Endothelial cell of umbilical vein (primary cell): Measurements from ENCODE around the gene C3orf80. TPM values are rescaled to one million over a fixed set of nuclear protein-coding genes. Genes with fewer than 3 reads are reported as not detected.

Experiments
- BruUV-seq: library from RNA; stranded (reverse); fragments of 400-500 nt; replicated peaks from 2 replicates; lab custom pipeline; 2021; lab: Mats Ljungman, UMichigan
- CTCF ChIA-PET: fragments of 300-600, 350-600 bp; sonication (Branson Sonifier 250); formaldehyde crosslinking; loops from one replicate; lab custom pipeline; 2021; ENCODE audit warnings: antibody characterized with exemption, inconsistent platforms; lab: Charles Lee
- POLR2A ChIA-PET: fragments of 300-600, 350-600 bp; sonication (Branson Sonifier 250); formaldehyde crosslinking; loops from one replicate; lab custom pipeline; 2021; ENCODE audit warnings: antibody characterized with exemption, inconsistent platforms; lab: Charles Lee
- DNase-seq: peaks from one replicate; pipeline ENCODE4 v3.0.0-alpha.2; 2011; ENCODE audit warnings: low read depth, low spot score
- FAIRE-seq: peaks from 2 replicates; lab custom pipeline; 2011; peaks lifted over from hg19 to GRCh38; lab: Jason Lieb, UNC
- H2AFZ ChIP-seq: 2 replicates; pipeline ENCODE4 v1.6.0; 2012; ENCODE audit warnings: low read depth, low read length, control low read depth, inconsistent platforms
- H3K27ac ChIP-seq: 2 replicates; pipeline ENCODE4 v1.5.1; 2011; ENCODE audit warnings: low read depth, mild to moderate bottlenecking, control low read depth, low read length, moderate library complexity; ENCODE audit not compliant: insufficient read depth
- H3K27me3 ChIP-seq, 2 experiments: 2 replicates each; pipeline versions ENCODE4 v1.6.0 to v1.6.1; 2011; ENCODE audit warnings: low read length in 2 of 2, mixed read lengths in 1 of 2; ENCODE audit not compliant: control insufficient read depth in 2 of 2, insufficient read depth in 2 of 2
- H3K36me3 ChIP-seq, 2 experiments: 2 replicates in 1 of 2; 3 replicates in 1 of 2; pipeline ENCODE4 v1.5.1; 2011; ENCODE audit warnings: low read length in 2 of 2, mild to moderate bottlenecking in 1 of 2, moderate library complexity in 1 of 2; ENCODE audit not compliant: control insufficient read depth in 2 of 2, insufficient read depth in 2 of 2; ENCODE audit errors: extremely low read depth in 1 of 2
- H3K4me1 ChIP-seq: 3 replicates; pipeline ENCODE4 v1.5.1; 2011; ENCODE audit warnings: mild to moderate bottlenecking, low read length; ENCODE audit not compliant: control insufficient read depth, insufficient read depth; ENCODE audit errors: extremely low read depth
- H3K4me2 ChIP-seq: 2 replicates; pipeline ENCODE4 v1.6.1; 2011; ENCODE audit warnings: low read length, control low read depth, mixed read lengths; ENCODE audit not compliant: insufficient read depth
- H3K4me3 ChIP-seq, 3 experiments: fragments of 200-600 bp in 1 of 3; sonication (generic), shearing (Covaris generic) in 1 of 3; replicated peaks in 1 of 3; 2 replicates each; pipeline ENCODE4 v1.5.1; 2011 to 2016; ENCODE audit warnings: control low read depth in 3 of 3, low read length in 3 of 3, mild to moderate bottlenecking in 2 of 3, inconsistent platforms in 1 of 3, low read depth in 1 of 3, moderate library complexity in 1 of 3; ENCODE audit not compliant: insufficient read depth in 1 of 3
- H3K79me2 ChIP-seq: 2 replicates; pipeline ENCODE4 v1.6.0; 2012; ENCODE audit warnings: low read length, inconsistent platforms; ENCODE audit not compliant: control insufficient read depth, insufficient read depth
- H3K9ac ChIP-seq: replicated peaks from 2 replicates; pipeline ENCODE3; 2011; ENCODE audit warnings: low read length, control low read depth; ENCODE audit not compliant: insufficient read depth; ENCODE audit errors: extremely low read depth
- H3K9me1 ChIP-seq: replicated peaks from 3 replicates; pipeline ENCODE4 v1.6.0; 2011; ENCODE audit warnings: mild to moderate bottlenecking, low read length; ENCODE audit not compliant: control insufficient read depth, insufficient read depth; ENCODE audit errors: extremely low read depth
- H3K9me3 ChIP-seq: replicated peaks from 2 replicates; pipeline ENCODE4 v1.5.1; 2012; ENCODE audit warnings: low read length, inconsistent platforms; ENCODE audit not compliant: control insufficient read depth, insufficient read depth
- H4K20me1 ChIP-seq: replicated peaks from 2 replicates; pipeline ENCODE3; 2011; ENCODE audit warnings: mild to moderate bottlenecking, low read length; ENCODE audit not compliant: control insufficient read depth, insufficient read depth; ENCODE audit errors: extremely low read depth
- CTCF ChIP-seq, 2 donors: IDR thresholded peaks; 1 replicate in 1 of 2; 2 replicates in 1 of 2; pipeline ENCODE4 v1.5.1; 2011; ENCODE audit warnings: low read length in 2 of 2, mild to moderate bottlenecking in 2 of 2, moderate library complexity in 2 of 2, control low read depth in 1 of 2, inconsistent platforms in 1 of 2, low read depth in 1 of 2; ENCODE audit not compliant: insufficient read depth in 1 of 2; ENCODE audit errors: extremely low read depth in 1 of 2
- EZH2 ChIP-seq: IDR thresholded peaks from 2 replicates; pipeline ENCODE4 v1.6.1; 2012; ENCODE audit warnings: borderline replicate concordance, low read depth, mild to moderate bottlenecking, moderate library complexity, low read length, inconsistent platforms; ENCODE audit not compliant: severe bottlenecking
- GATA2 ChIP-seq: IDR thresholded peaks from 2 replicates; pipeline ENCODE4 v1.7.0; 2011; ENCODE audit warnings: low read depth, mild to moderate bottlenecking, moderate library complexity, mixed read lengths, low read length; ENCODE audit not compliant: insufficient read length, insufficient read depth
- JUN ChIP-seq: IDR thresholded peaks from 2 replicates; pipeline ENCODE4 v1.6.1; 2011; ENCODE audit warnings: borderline replicate concordance, low read depth; ENCODE audit not compliant: insufficient read length, insufficient read depth
- MYC ChIP-seq: IDR thresholded peaks from one replicate; pipeline ENCODE4 v1.6.1; 2011; ENCODE audit warnings: mild to moderate bottlenecking, low read depth, low read length
- POLR2AphosphoS5 ChIP-seq: IDR thresholded peaks from 2 replicates; pipeline ENCODE4 v1.6.1; 2012; ENCODE audit warnings: low read depth, mild to moderate bottlenecking, control low read depth, low read length, moderate library complexity; ENCODE audit not compliant: insufficient read depth
- dilution Hi-C: fragments of 300-500 bp; cut with MboI; formaldehyde crosslinking; loops from one replicate; pipeline ENCODE4 v1.15.0; 2019; ENCODE audit warnings: low sequenced_read_pairs; ENCODE audit not compliant: extremely low pct_ligation_motif_present
- intact Hi-C: fragments of 100-400 bp; cut with micrococcal nuclease; formaldehyde crosslinking; loops from one replicate; pipeline ENCODE4 v1.10.0; 2022
- polyA plus RNA-seq, 4 experiments: library from polyadenylated mRNA; depleted of rRNA in 3 of 4; stranded (reverse) in 3 of 4; unstranded in 1 of 4; fragments of >200 nt; gene quantifications; 2 replicates each; pipeline versions ENCODE4 v1.2.1 to v1.2.3, GENCODE V29; 2011 to 2012; ENCODE audit warnings: missing spikeins in 1 of 4
- total RNA-seq: library from RNA; stranded (reverse); gene quantifications from 2 replicates; pipeline ENCODE4 v1.2.3, GENCODE V29; 2021

Gene C3orf80
- total and polyA plus RNA-seq, 2 donors (not counting 3 experiments of a cell fraction or from before 2014, with no cell fraction given) = 0.04 TPM; not detected in 1

GRCh38 chr3:160205606-160206005 lies 19.6 kb upstream of the C3orf80 start:
- ChIA-PET CTCF (no interaction called here), POLR2A (no interaction called here)
- no peak overlapping the region for H3K4me2 ChIP-seq
- no peaks in the 10 kb centered on the region for H3K4me1 ChIP-seq
- H3K9me3 ChIP-seq = no peaks in the 10 kb centered on the region
- no peaks in the 10 kb centered on the region for H3K79me2 ChIP-seq
- BruUV-seq = no TSS peak
- DNase-seq (no peak), FAIRE-seq (no peak)
- no peak overlapping the region for H3K9ac ChIP-seq
- H3K27ac ChIP-seq = no peak overlapping the region
- intact Hi-C loops = no loop called here
- TF ChIP-seq GATA2 = no peak
- no peak for TF ChIP-seq EZH2
- no peak for TF ChIP-seq CTCF (IDR thresholded peaks at IDR 0.05; ENCODE audit: extremely low read depth in 1 of 2, insufficient read depth in 1 of 2, low read depth in 1 of 2, low read length in 2 of 2)
- TF ChIP-seq POLR2AphosphoS5 = no peak
- no peak for TF ChIP-seq JUN
- no peak overlapping the region for H2AFZ ChIP-seq
- dilution Hi-C loops = loop anchor here (25.0 kb wide), 1 partner anchor 168 kb away; no protein-coding TSS in a partner anchor
- H3K9me1 ChIP-seq = no peaks in the 10 kb centered on the region
- H3K27me3 ChIP-seq = peaks cover 0 to 6% of the 10 kb centered on the region in 2 experiments
- H3K36me3 ChIP-seq = no peaks in the 10 kb centered on the region
- no peak overlapping the region for H3K4me3 ChIP-seq
- H4K20me1 ChIP-seq = no peaks in the 10 kb centered on the region

GRCh38 chr3:160210341-160210740 lies 14.9 kb upstream of the C3orf80 start:
- Histone ChIP-seq H3K27me3 (peaks cover 0 to 4% of the 10 kb centered on the region in 2 experiments), H3K4me3 (no peak overlapping the region), H3K9me1 (no peaks in the 10 kb centered on the region), H3K79me2 (no peaks in the 10 kb centered on the region), H3K9me3 (no peaks in the 10 kb centered on the region), H4K20me1 (no peaks in the 10 kb centered on the region), H3K9ac (no peak overlapping the region), H2AFZ (no peak overlapping the region), H3K36me3 (no peaks in the 10 kb centered on the region), H3K4me1 (no peaks in the 10 kb centered on the region), H3K4me2 (no peak overlapping the region), H3K27ac (no peak overlapping the region)
- dilution Hi-C loops = loop anchor here (25.0 kb wide), 1 partner anchor 173 kb away; no protein-coding TSS in a partner anchor
- DNase-seq (no peak), FAIRE-seq (no peak)
- intact Hi-C loops = loop anchor here (5.0 kb wide), 2 partner anchors 48 to 202 kb away; no protein-coding TSS in a partner anchor
- BruUV-seq = no TSS peak
- POLR2A ChIA-PET = no interaction called here
- TF ChIP-seq EZH2 (no peak), GATA2 (no peak), MYC (no peak), POLR2AphosphoS5 (no peak), CTCF (IDR thresholded peaks at IDR 0.05; ENCODE audit: extremely low read depth in 1 of 2, insufficient read depth in 1 of 2, low read depth in 1 of 2, low read length in 2 of 2) (no peak), JUN (no peak)
- CTCF ChIA-PET = interaction anchor here (0.8 to 4.2 kb wide), 12 partner anchors 9 to 326 kb away, joined by 3 to 20 read pairs (median 4); partner anchors contain the start of gene C3orf80
